Eye (tissue), 1 donor: ENCODE data around the gene EPHB1.

Experiments
- DNase-seq: peaks from one replicate; pipeline ENCODE4 v3.0.0-alpha.2; 2015

EPHB1 gene

GRCh38 chr3:134809427-134810051 lies 14.5 kb downstream of the EPHB1 start:
- DNase-seq = no peak

DNA sequence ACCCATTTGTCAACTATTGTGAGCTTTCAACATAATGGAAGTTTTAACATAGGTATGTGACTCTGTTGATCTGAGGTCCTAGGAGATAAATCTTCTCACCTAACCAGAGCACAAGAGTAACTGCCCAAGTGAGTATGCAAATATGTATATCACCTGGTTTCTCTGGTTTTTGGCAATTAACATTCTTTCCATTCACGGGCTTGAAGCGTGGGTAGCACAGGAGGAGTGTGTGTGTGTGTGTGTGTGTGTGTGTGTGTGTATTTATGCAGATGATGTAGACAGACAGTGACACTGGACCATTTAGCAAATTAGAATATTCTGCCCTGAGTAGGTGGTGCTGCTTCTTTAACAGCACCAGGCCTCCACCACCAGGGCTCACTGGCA lies 15.0 kb downstream of the EPHB1 start:
- DNase-seq = no peak

DNA sequence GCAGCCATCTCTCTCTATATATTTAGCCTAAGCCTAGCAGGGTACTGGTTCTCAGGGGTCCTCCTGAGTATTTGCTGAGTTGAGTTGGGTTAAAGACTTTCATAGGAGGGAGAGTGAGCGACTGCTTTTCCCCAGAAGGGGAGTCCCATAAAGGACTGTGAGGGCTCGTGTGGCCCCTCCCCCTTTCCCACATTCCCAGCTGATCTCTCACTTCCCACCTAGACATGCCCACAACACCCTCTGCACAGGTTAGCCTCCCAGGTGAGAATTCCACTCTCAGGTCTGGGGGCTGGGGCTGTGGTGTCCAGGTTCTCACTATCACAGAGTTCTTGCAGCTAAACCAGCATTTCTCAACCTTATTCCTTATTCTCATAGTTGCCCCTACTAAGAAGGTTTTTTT lies 15.8 kb downstream of the EPHB1 start:
- no peak for DNase-seq

DNA sequence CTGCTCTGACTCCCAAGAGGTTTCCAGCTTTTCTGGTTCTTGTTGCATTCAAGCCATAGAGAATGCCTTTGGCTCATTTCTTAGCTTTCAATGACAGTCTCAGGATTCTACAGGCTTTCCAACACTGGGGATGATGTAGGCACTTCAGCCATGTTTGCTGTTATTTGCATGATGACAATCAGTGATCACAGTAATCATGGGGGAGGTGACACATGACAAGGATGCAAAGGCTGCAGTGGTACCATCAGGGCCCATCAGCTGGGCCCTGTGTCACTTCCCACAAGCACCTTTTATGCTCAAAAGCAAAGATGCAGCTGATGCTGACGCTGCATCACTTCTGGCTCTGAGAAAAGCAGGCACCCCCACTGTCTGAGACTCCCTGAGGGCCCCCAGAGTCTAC lies 18.6 kb downstream of the EPHB1 start:
- DNase-seq = no peak

DNA sequence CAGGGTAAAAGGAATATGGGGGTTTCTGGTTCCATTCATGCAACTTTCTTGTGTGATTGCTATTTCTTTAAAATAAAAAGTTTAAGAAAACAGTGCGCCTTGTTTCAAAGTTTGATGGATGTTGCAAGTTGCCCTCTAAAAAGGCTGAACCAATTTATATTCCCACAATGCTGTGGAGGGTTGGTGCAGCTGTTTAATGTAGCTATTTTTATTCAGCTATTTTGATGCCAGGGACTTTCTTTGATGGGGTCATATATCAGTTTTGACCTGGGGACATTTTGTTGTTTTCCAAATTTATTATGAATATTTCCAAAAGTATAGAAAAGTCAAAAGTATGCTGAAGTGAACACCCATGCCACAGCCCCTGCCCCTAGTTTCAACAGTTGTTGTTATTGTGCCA lies 20.5 kb downstream of the EPHB1 start:
- no peak for DNase-seq

DNA sequence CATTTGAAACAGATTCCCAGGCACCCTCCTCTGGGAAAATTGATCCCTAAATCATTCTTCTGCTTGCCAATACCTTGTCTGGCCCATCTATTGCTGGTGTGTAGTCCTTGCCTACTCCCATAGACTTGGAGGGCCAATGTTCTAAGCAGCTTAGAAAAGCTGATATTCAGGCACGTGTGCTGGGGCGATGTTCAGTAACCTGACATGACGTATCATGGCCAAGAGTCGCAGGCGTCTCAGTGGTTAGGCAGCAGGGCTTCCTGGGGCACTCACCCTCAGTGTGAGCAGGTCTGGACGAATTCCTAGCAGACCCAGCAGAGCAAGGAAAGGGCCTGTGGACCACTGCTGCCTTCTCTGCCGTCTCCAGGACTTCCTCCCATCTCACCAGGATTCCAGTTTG lies 21.6 kb downstream of the EPHB1 start:
- no peak for DNase-seq

DNA sequence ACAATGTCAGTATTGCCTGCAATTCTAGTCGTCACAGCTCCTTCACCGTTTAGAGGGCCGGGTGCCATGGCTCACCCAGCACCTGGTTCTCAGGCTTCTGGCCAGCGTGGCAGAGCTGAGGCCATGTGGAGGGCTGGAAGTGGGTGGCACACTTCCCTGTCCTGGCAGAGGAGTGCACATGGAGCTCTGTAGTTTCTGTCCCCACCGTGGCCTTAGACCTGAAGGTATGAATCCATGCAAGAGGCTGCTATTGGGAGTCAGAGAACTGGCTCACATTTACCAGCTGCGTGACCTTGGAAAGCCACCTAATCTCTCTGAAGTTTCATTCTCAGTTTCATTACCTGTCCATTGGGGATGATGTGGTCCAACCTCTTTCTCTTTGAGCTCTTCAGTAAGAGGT lies 22.2 kb downstream of the EPHB1 start:
- DNase-seq = no peak

GRCh38 chr3:134820994-134821393 lies 25.9 kb downstream of the EPHB1 start:
- no peak for DNase-seq

DNA sequence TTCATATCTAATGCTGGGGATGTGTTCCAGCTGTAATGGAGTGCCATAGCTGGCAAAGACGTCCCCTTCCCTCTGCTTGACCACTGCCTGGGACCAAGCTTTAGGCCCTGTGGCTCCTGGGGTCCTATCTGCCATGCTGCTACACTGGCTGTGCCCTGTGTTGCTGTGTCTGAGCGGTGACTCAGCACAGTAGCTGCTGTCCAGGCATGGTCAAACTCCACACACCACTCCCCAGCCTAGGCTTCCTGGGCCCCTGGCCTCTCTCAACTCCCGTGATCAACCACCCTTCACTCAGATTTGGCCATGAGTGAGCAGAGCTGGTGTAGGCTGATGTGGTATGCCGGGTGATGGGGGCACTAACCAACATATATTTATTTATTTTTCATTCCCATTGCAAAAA lies 27.0 kb downstream of the EPHB1 start:
- no peak for DNase-seq

GRCh38 chr3:134823679-134824078 lies 28.6 kb downstream of the EPHB1 start:
- DNase-seq = no peak

DNA sequence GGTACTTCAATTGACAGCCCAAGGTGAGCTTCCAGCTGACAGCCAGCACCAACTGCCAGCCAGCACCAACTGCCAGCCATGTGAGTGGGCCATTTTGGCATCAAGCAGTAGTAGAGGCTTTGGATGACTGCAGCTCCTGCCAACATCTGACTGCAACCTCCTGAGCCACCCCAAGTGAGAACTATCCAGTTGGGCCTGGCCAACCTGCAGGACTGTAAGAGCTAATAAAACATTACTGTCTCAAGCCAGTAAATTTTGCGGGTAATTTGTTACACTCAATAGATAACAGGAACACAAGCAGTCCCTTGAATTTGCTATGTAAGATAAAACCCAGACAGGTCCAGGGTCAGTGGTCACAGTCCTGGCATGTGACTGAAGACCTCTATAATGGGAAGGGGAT lies 29.7 kb downstream of the EPHB1 start:
- no peak for DNase-seq

GRCh38 chr3:134827213-134827612 lies 32.2 kb downstream of the EPHB1 start:
- DNase-seq = no peak

- no peak for DNase-seq
Measured at GRCh38 chr3:134829721-134830120, 34.7 kb downstream of the EPHB1 start.

GRCh38 chr3:134832585-134832984 lies 37.5 kb downstream of the EPHB1 start:
- DNase-seq = no peak

DNA sequence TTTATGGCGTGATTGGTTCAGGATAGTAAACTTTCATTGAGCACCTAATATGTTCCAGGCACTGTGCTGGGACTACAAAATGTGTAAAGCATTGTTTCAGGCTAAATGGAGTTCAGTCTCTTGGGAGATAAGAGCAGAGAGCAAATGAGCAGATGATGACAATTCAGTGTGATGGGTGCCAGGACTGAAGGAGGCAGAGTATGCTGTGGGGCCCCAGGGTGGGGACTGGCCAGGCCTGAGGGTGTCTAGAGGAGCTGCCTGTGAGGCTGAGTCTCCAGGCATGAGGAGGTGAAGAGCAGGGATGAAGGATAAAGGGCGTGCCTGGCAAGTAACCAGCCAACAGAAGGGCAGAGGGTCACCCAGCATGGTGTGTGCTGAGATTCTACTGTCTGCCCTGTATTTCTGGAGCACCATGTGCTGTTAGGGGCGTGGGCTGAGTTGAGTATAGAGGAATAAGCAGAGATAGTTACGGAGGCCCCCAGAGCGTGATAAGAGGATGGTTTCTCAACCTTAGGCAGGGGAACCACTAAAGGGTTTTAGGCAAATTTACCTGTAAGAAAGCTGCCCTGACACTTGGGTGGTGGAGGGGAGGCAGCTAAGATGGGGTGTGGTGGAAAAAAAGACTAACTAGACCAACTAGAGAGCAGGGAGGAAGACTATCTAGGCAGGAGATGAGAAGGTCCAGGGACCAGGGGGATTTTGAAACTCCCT lies 38.5 kb downstream of the EPHB1 start:
- DNase-seq = no peak

DNA sequence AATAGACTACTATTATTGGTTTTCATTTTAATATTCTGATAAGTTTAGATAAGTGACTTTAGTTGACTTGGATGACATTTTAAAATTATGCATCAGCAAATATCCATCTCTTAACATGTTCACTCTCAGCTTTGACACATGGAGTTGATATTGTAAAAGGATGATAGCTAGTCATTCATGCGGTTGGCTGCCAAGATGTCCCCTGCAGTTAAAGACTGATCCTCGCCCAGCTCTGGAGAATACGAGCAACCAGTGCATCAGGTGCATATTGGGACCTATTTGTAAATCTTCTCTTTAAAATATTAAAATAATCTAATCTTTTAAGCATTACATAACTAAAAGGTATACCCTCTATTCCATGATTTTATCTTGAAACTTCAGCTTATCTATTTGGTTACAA lies 41.9 kb downstream of the EPHB1 start:
- DNase-seq = peak; percentile 15

DNA sequence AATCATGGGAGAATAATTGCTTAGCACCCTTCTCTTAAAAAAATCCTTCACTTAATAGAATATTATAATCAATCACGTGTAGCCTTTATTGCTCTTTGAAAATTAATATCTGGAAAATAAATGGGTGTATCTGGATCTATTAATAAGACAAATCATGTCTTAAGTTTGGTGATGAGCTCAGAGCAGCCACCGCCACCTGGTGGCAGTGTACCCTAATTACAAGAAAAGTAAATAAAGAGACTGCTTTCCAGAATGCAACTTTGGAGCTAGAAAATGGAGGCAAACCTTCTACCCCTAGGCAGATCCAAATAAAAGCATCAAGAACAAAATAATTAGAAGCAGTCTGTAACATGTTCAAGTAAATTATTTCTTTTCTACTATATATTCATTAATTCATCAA lies 43.5 kb downstream of the EPHB1 start:
- DNase-seq = no peak

DNA sequence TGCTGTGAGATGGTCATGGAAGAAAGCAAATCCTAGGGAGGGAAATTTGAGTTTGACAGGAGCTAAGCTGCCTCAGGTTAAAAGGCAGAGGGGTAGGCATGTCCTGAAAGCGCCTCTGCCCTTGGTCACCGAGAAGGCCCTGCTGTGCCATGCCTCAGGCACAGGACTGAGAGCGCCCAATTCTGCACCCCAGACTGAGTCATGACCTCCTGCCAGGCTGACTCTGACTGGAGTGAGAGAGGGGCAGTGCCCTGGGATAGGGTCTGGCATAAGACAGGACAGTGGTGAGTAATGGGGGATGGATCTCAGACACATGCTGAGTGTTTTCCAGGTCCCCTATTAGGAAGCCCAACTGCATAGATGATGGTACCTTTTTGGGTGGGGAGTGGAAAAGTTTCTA lies 44.4 kb downstream of the EPHB1 start:
- DNase-seq = no peak

GRCh38 chr3:134839990-134840389 lies 44.9 kb downstream of the EPHB1 start:
- DNase-seq = no peak

GRCh38 chr3:134840459-134840858 lies 45.4 kb downstream of the EPHB1 start:
- DNase-seq = no peak

GRCh38 chr3:134846084-134846483 lies 51.0 kb downstream of the EPHB1 start:
- no peak for DNase-seq

DNA sequence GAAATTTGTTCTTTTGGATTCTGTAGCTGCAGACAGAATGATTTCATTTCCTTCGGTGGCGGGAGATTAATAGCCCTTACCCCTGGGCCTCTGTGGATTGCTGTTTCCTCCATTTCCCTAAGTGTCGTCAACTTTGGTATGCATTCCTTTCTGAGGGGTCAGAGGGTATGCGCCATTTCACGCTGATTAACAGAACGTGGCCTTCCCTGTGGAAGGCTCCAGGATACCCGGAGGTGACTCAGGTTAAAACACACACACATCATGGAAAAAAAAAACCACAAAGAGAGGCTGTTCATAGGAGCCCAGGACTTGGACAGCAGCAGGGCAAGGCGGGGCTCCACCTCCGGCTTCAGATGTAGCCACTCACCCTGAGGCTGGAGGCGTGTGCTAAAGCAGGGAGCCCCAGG lies 51.9 kb downstream of the EPHB1 start:
- peak; percentile 18 for DNase-seq

DNA sequence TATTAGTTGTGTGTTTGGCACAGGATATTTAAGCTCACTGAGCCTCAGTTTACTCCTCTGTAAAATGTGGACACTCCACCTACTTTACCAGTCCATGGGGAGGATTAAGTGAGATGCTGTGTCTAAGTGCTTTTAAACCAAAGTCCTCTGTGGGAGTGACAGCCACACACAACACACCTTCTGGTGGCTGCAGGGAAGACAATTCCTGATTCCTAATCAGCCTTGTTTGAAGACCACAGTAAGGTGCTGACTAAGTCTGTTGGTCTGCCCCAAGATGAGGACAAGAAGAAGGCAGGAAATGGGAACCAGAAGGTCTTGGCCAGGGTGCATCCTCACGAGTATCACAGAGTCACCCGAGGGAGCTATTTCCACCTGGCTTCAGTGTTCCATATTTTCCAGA lies 52.3 kb downstream of the EPHB1 start:
- no peak for DNase-seq

DNA sequence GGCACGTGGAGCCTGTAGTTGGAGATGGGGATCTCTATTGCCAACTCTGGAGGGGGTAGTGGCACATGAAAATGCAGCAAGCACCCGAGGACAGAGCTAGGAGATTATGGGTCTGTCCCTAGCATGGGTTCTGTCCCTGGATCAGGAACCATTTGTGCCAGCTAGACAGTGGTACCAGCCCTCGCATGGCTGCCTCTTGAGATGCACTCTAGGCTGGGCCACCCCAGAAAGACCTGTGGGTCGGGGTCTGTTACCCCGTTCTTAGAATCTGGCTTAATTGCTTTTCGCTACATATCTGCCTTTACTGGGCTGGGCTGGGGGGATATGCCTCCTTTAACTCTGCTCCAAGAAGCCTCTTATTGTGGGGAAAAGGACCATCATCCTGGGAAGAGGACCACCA lies 54.5 kb downstream of the EPHB1 start:
- no peak for DNase-seq

- DNase-seq = no peak
Measured at GRCh38 chr3:134850761-134851160, 55.7 kb downstream of the EPHB1 start.
